ENCODE data around the gene KLF2.

The KLF2 gene

GRCh38 chr19:16325641-16326400 is 1.2 kb downstream of the KLF2 start:
- H3K4me3 Mint-ChIP-seq: peak overlapping the region; percentile 100
- CTCF ChIA-PET: interaction anchor here (1.3 kb wide), 1 partner anchor 50 kb away, joined by 3 read pairs; no protein-coding TSS in a partner anchor
- H3K27me3 Mint-ChIP-seq: peaks cover 57% of the 10 kb centered on the region
- peaks cover 52% of the 10 kb centered on the region for H3K36me3 Mint-ChIP-seq
- peaks cover 2% of the 10 kb centered on the region for H3K9me3 Mint-ChIP-seq
- H3K4me1 Mint-ChIP-seq: peaks cover 50% of the 10 kb centered on the region
- peak; percentile 89 for DNase-seq
- peak overlapping the region; percentile 100 for H3K27ac Mint-ChIP-seq

- H3K4me1 Mint-ChIP-seq: peaks cover 55% of the 10 kb centered on the region
- peaks cover 2% of the 10 kb centered on the region for H3K9me3 Mint-ChIP-seq
- CTCF ChIA-PET: interaction anchor here (4.8 kb wide), 1 partner anchor 56 kb away, joined by 39 read pairs; no protein-coding TSS in a partner anchor
- H3K36me3 Mint-ChIP-seq: peaks cover 51% of the 10 kb centered on the region
- H3K27me3 Mint-ChIP-seq: peaks cover 49% of the 10 kb centered on the region
- DNase-seq: peak; percentile 82
- peak overlapping the region; percentile 100 for H3K27ac Mint-ChIP-seq
- H3K4me3 Mint-ChIP-seq: peak overlapping the region; percentile 100
These were observed 2.0 kb downstream of the KLF2 start for GRCh38 chr19:16326401-16327168.

GRCh38 chr19:16327169-16327475 is 2.5 kb downstream of the KLF2 start:
- H3K4me3 Mint-ChIP-seq: peak overlapping the region; percentile 100
- H3K27me3 Mint-ChIP-seq: peaks cover 48% of the 10 kb centered on the region
- DNase-seq: no peak
- H3K4me1 Mint-ChIP-seq: peaks cover 57% of the 10 kb centered on the region
- H3K9me3 Mint-ChIP-seq: peaks cover 2% of the 10 kb centered on the region
- peak overlapping the region; percentile 100 for H3K27ac Mint-ChIP-seq
- peaks cover 51% of the 10 kb centered on the region for H3K36me3 Mint-ChIP-seq
- CTCF ChIA-PET: interaction anchor here (0.7 to 4.8 kb wide), 3 partner anchors 11 to 56 kb away, joined by 3 to 39 read pairs (median 10); no protein-coding TSS in a partner anchor

GRCh38 chr19:16327501-16327900 is 2.9 kb downstream of the KLF2 start:
- peaks cover 55% of the 10 kb centered on the region for H3K4me1 Mint-ChIP-seq
- DNase-seq: peak; percentile 36

GRCh38 chr19:16327911-16328823 is 3.5 kb downstream of the KLF2 start:
- H3K4me1 Mint-ChIP-seq: peaks cover 51% of the 10 kb centered on the region

More at GRCh38 chr19:16327501-16327900, 2.9 kb downstream of the KLF2 start:
- Mint-ChIP-seq H3K4me3 (peak overlapping the region; percentile 100), H3K27me3 (peaks cover 48% of the 10 kb centered on the region), H3K27ac (peak overlapping the region; percentile 100), H3K9me3 (peaks cover 2% of the 10 kb centered on the region), H3K36me3 (peaks cover 48% of the 10 kb centered on the region)
- CTCF ChIA-PET: interaction anchor here (0.7 to 4.8 kb wide), 9 partner anchors 11 to 80 kb away, joined by 3 to 39 read pairs (median 6); no protein-coding TSS in a partner anchor

GRCh38 chr19:16328824-16329482 is 4.3 kb downstream of the KLF2 start:
- peak overlapping the region; percentile 100 for H3K27ac Mint-ChIP-seq
- peaks cover 2% of the 10 kb centered on the region for H3K9me3 Mint-ChIP-seq
- CTCF ChIA-PET: interaction anchor here (0.9 to 4.8 kb wide), 10 partner anchors 10 to 82 kb away, joined by 3 to 39 read pairs (median 8); no protein-coding TSS in a partner anchor
- H3K4me1 Mint-ChIP-seq: peaks cover 47% of the 10 kb centered on the region
- H3K4me3 Mint-ChIP-seq: peak overlapping the region; percentile 100
- H3K36me3 Mint-ChIP-seq: peaks cover 47% of the 10 kb centered on the region
- peak; percentile 65 for DNase-seq
- H3K27me3 Mint-ChIP-seq: peaks cover 37% of the 10 kb centered on the region

More at GRCh38 chr19:16327911-16328823, 3.5 kb downstream of the KLF2 start:
- CTCF ChIA-PET: interaction anchor here (0.6 to 4.8 kb wide), 15 partner anchors 10 to 135 kb away, joined by 3 to 39 read pairs (median 6); no protein-coding TSS in a partner anchor
- peaks cover 47% of the 10 kb centered on the region for H3K36me3 Mint-ChIP-seq
- peaks cover 43% of the 10 kb centered on the region for H3K27me3 Mint-ChIP-seq
- peaks cover 2% of the 10 kb centered on the region for H3K9me3 Mint-ChIP-seq
- H3K4me3 Mint-ChIP-seq: peak overlapping the region; percentile 100
- peak; percentile 76 for DNase-seq
- peak overlapping the region; percentile 100 for H3K27ac Mint-ChIP-seq

- DNase-seq: peak; percentile 97
- Mint-ChIP-seq H3K27me3 (peaks cover 38% of the 10 kb centered on the region), H3K4me1 (peaks cover 51% of the 10 kb centered on the region), H3K9me3 (peaks cover 2% of the 10 kb centered on the region), H3K36me3 (peaks cover 47% of the 10 kb centered on the region), H3K4me3 (peak overlapping the region; percentile 100), H3K27ac (peak overlapping the region; percentile 100)
- CTCF ChIA-PET: interaction anchor here (0.7 to 4.8 kb wide), 9 partner anchors 12 to 83 kb away, joined by 3 to 39 read pairs (median 7); no protein-coding TSS in a partner anchor
These were observed 5.8 kb downstream of the KLF2 start for GRCh38 chr19:16330368-16330801.

- CTCF ChIA-PET: interaction anchor here (1.0 to 4.8 kb wide), 7 partner anchors 11 to 84 kb away, joined by 3 to 39 read pairs (median 8); no protein-coding TSS in a partner anchor
- Mint-ChIP-seq H3K4me1 (peaks cover 51% of the 10 kb centered on the region), H3K36me3 (peaks cover 43% of the 10 kb centered on the region), H3K4me3 (peak overlapping the region; percentile 100), H3K27ac (peak overlapping the region; percentile 100), H3K27me3 (peaks cover 37% of the 10 kb centered on the region), H3K9me3 (peaks cover 2% of the 10 kb centered on the region)
- DNase-seq: peak; percentile 59
These were observed 6.4 kb downstream of the KLF2 start for GRCh38 chr19:16330806-16331690.

GRCh38 chr19:16333001-16333586 is 8.5 kb downstream of the KLF2 start:
- peaks cover 67% of the 10 kb centered on the region for H3K4me1 Mint-ChIP-seq
- H3K27me3 Mint-ChIP-seq: peaks cover 31% of the 10 kb centered on the region
- peak overlapping the region; percentile 28 for H3K27ac Mint-ChIP-seq
- DNase-seq: no peak
- CTCF ChIA-PET: no interaction called here
- H3K9me3 Mint-ChIP-seq: peaks cover 2% of the 10 kb centered on the region
- H3K36me3 Mint-ChIP-seq: peaks cover 23% of the 10 kb centered on the region
- H3K4me3 Mint-ChIP-seq: no peak overlapping the region

- no peak overlapping the region for H3K4me3 Mint-ChIP-seq
- H3K27ac Mint-ChIP-seq: no peak overlapping the region
- DNase-seq: no peak
These were observed 9.8 kb downstream of the KLF2 start for GRCh38 chr19:16334411-16334810.

GRCh38 chr19:16335226-16335625 is 10.6 kb downstream of the KLF2 start:
- Mint-ChIP-seq H3K9me3 (no peaks in the 10 kb centered on the region), H3K27ac (no peak overlapping the region), H3K4me1 (peaks cover 65% of the 10 kb centered on the region), H3K4me3 (no peak overlapping the region), H3K36me3 (peaks cover 4% of the 10 kb centered on the region), H3K27me3 (peaks cover 26% of the 10 kb centered on the region)
- DNase-seq: no peak
- CTCF ChIA-PET: no interaction called here

More at GRCh38 chr19:16334411-16334810, 9.8 kb downstream of the KLF2 start:
- Mint-ChIP-seq H3K4me1 (peaks cover 68% of the 10 kb centered on the region), H3K27me3 (peaks cover 26% of the 10 kb centered on the region), H3K36me3 (peaks cover 12% of the 10 kb centered on the region), H3K9me3 (peaks cover 2% of the 10 kb centered on the region)
- CTCF ChIA-PET: no interaction called here

- CTCF ChIA-PET: no interaction called here
- Mint-ChIP-seq H3K4me1 (peaks cover 64% of the 10 kb centered on the region), H3K9me3 (peaks cover 3% of the 10 kb centered on the region), H3K4me3 (no peak overlapping the region), H3K27ac (peak overlapping the region; percentile 55), H3K27me3 (peaks cover 26% of the 10 kb centered on the region), H3K36me3 (peaks cover 4% of the 10 kb centered on the region)
- DNase-seq: no peak
These were observed 11.9 kb downstream of the KLF2 start for GRCh38 chr19:16336571-16336970.

Measured in activated naive CD4-positive, alpha-beta T cell treated with anti-CD3 and anti-CD28 coated beads, Interleukin-2, amount 10 ng/mL, durations not matched to agents 7 days and 5 days (primary cell).